LNCaP clone FGC (cell line): ENCODE data around the gene ANK2.

ENCODE experiments used
- DNase-seq: peaks from one replicate; pipeline ENCODE4 v3.0.0-alpha.2; 2011; ENCODE audit warnings: low read depth
- H3K4me3 ChIP-seq: 2 replicates; pipeline ENCODE4 v1.5.1; 2011; ENCODE audit warnings: mild to moderate bottlenecking, low read depth, low read length, control low read depth
- TF ChIP-seq, protein P1 (sequence below): IDR thresholded peaks from 2 replicates; pipeline ENCODE4 v1.5.1; 2012; ENCODE audit warnings: mild to moderate bottlenecking; ENCODE audit not compliant: control insufficient read depth, insufficient read depth; ENCODE audit errors: extremely low read depth

ANK2 gene

DNA sequence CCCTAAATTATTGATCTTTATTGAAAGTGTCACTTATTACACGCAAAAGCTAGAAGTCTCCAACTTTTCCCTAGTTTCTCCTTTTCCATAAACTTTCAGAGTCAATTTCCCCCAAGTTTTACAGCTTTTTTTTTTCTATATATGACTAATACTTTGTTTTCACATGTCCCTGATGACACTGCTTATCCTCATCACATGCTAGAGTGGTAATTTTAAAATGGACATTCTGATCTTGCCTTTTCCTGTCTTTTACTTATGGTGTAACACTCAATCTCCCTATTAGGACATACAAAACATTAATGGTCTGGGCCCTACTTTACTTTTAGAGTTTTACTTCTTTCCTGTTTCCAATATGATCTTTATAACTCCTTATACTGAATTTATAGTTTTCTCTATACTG is 112.6 kb downstream of the ANK2 start:
- H3K4me3 ChIP-seq, result no peak overlapping the region
- DNase-seq, result no peak
- TF ChIP-seq, protein P1, sequence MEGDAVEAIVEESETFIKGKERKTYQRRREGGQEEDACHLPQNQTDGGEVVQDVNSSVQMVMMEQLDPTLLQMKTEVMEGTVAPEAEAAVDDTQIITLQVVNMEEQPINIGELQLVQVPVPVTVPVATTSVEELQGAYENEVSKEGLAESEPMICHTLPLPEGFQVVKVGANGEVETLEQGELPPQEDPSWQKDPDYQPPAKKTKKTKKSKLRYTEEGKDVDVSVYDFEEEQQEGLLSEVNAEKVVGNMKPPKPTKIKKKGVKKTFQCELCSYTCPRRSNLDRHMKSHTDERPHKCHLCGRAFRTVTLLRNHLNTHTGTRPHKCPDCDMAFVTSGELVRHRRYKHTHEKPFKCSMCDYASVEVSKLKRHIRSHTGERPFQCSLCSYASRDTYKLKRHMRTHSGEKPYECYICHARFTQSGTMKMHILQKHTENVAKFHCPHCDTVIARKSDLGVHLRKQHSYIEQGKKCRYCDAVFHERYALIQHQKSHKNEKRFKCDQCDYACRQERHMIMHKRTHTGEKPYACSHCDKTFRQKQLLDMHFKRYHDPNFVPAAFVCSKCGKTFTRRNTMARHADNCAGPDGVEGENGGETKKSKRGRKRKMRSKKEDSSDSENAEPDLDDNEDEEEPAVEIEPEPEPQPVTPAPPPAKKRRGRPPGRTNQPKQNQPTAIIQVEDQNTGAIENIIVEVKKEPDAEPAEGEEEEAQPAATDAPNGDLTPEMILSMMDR, result no peak

DNA sequence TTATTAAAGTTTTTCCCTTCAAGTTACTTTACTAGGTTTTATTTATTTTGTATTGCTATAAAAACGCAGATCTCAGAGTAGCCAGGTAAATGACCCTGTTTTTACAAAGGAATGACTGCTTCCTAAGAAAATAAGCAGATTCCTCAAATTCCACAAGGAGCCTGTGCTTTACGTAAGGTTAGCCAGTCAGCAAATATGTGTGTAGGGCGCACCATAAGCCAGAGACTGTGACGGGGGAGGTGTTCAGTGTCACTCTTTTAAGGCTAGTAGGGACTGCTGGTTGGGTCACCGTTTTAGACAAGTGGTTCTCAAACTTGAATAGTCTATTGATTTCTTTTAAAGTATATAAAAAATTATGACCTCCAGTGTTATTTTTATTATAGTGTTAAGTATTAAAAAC is 119.9 kb downstream of the ANK2 start:
- DNase-seq, result no peak
- H3K4me3 ChIP-seq, result no peak overlapping the region
- TF ChIP-seq, protein P1, result no peak

DNA sequence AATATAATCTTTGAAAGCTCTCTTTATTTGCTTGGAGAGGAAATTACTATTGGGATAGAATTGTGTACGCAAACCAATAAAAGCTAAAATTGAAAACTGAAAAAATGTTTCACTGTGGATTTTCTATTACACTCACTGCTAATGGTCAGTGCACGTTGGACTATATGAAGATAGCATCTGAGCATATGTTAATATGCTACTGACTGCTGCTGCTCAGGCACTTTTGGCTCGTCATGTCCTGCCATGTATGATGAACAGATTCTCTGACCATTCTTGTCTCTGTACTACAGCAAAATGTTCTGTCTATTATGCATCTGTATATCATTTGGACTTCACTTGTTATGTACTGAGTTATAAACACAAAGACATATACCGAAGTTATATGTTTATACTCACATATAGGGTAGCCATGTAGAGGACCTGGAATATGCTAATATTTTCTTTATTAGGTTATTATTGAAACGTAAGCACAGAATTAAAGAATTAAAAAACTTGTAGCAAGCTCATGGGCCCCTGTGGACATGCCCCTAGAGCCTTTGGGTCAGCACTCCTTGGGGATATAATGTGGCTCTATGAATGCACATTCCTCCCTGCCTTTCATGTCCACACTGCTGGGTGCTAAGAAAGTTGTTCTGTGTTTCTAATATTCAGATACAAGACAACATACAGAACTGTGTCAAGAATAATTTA is 120.8 kb downstream of the ANK2 start:
- DNase-seq, result no peak
- TF ChIP-seq, protein P1, result no peak

DNA sequence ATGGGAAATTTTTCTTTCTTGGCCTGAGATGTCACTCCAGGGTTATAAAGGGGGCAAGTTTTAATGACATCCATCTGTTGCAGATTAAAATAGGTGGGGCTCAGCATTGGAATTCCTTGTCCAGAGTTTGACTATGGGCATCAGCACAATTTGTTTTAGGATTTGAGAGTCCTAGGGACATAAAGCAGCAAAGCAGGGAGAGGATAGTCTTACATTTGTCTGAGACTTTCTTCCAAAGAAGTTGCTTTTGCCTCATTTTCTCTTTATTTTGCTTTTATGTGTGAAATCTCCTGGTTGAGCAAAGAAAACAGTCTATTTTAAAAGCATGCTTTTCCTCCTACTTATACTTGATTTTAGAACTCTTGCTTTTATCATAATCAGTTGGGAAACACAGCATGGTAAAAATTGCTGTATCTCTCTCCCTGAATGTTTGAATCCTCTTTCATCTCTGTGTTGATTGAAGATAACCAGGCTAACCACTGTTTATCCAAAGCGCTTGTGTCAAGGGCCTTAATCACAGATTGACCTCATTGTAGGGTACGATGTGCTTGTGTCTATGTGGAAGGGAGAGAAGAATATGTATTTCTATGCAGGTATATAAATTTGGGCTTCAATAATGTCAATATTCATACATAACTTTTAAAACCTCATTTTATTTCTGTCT is 121.5 kb downstream of the ANK2 start:
- DNase-seq, result no peak
- TF ChIP-seq, protein P1, result no peak
- H3K4me3 ChIP-seq, result no peak overlapping the region

More for the DNA sequence above, 120.8 kb downstream of the ANK2 start:
- no peak overlapping the region for H3K4me3 ChIP-seq

DNA sequence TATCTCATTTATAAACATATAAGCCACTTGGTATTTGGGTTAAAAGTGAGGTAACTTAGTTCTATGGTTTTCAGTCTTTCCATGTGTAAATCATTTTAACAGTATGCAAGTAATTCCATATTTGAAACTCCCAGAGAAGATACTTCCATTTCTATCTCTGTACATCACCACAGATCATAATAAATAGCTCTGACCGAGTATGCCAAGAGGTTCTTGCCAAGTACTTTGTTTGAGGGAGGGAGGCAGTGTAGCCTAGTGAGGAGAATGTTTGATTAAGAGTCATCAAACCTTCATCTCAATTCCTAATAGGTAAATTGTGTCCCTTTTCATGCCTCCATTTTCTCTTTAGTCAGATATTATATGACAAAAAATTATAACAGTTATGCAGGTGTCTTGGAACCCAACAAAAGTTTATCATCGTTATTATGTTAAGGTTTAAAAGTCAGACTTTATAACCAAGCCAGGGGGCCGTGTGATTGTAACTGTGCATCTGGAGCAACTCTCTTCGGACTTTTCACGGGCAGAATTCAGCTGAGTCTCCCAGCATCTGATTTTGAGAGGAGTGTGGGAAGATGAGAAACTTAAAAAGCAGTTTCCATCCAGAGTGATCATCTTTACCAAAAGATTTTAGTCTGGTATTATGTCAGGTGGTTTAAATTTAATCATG is 123.8 kb downstream of the ANK2 start:
- no peak for DNase-seq
- TF ChIP-seq, protein P1, result no peak
- H3K4me3 ChIP-seq, result no peak overlapping the region

DNA sequence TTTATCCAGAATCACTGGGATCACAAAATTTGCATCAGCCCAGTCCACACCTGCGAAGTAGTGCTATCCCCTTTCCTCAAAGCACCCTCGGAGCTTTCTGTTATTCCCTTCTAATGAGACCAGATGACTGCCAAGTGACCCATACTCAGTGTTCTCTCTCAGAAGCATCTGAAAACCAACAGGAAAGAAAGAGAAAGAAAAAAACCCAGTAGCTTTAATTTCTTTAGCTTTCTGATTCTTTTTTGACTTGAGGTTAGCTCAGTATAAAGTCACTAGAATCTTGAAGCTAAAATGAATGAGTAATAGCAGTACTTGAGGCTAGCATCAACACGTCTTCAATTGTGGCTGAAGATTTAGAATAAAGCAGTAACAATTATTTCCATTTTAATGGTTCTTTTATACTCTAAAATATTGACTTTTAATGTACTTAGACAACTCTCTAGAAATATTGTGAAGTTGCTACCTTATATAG is 124.4 kb downstream of the ANK2 start:
- TF ChIP-seq, protein P1, result no peak
- no peak overlapping the region for H3K4me3 ChIP-seq
- DNase-seq, result no peak
